VCaP (cell line): ENCODE data around the gene ATG2B.
"Not testable (repeated sequence)": the region's sequence is repeated elsewhere in the genome, so short reads cannot be mapped to it uniquely, and the experiment has no call there.

Experiments used
- H3K27ac ChIP-seq: fragments of 450-650 bp; 2 replicates; pipeline ENCODE4 v1.5.1; 2017
- TF ChIP-seq, protein P1 (sequence below): fragments of 450-650 bp; conservative IDR thresholded peaks from 2 replicates; pipeline ENCODE4 v1.5.1; 2017; ENCODE audit warnings: mild to moderate bottlenecking, moderate library complexity

ATG2B gene

DNA sequence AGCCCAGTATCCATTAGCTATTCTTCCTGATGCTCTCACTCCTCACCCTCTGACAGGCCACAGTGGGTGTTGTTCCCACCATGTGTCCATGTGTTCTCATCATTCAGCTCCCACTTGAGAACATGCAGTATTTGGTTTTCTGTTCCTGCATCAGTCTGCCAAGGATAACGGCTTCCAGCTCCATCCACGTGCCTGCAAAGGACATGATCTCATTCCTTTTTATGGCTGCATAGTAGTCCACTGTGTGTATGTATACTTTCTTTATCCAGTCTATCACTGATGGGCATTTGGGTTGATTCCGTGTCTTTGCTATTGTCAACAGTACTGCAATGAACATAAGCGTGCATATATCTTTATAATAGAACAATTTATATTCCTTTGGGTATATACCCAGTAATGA, 8.9 kb downstream of the ATG2B start:
- no peak overlapping the region for H3K27ac ChIP-seq
- TF ChIP-seq, protein P1, sequence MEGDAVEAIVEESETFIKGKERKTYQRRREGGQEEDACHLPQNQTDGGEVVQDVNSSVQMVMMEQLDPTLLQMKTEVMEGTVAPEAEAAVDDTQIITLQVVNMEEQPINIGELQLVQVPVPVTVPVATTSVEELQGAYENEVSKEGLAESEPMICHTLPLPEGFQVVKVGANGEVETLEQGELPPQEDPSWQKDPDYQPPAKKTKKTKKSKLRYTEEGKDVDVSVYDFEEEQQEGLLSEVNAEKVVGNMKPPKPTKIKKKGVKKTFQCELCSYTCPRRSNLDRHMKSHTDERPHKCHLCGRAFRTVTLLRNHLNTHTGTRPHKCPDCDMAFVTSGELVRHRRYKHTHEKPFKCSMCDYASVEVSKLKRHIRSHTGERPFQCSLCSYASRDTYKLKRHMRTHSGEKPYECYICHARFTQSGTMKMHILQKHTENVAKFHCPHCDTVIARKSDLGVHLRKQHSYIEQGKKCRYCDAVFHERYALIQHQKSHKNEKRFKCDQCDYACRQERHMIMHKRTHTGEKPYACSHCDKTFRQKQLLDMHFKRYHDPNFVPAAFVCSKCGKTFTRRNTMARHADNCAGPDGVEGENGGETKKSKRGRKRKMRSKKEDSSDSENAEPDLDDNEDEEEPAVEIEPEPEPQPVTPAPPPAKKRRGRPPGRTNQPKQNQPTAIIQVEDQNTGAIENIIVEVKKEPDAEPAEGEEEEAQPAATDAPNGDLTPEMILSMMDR, result no peak

DNA sequence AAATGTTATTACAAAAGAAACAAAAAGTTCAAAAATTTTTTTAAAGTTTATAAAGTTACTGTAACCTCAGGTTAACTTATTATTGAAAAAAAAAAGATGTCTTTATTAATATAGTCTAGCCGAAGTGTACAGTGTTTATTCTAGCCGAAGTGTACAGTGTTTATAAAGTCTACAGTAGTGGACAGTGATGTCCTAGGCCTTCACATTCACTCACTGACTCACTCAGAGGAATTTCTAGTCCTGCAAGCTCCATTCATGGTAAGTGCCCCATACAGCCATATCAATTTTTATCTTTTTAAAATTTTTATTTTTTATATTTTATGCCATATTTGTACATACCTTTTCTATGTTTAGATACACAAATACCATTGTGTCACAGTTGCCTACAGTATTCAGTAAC, 10.4 kb downstream of the ATG2B start:
- H3K27ac ChIP-seq, result no peak overlapping the region
- TF ChIP-seq, protein P1, result no peak

DNA sequence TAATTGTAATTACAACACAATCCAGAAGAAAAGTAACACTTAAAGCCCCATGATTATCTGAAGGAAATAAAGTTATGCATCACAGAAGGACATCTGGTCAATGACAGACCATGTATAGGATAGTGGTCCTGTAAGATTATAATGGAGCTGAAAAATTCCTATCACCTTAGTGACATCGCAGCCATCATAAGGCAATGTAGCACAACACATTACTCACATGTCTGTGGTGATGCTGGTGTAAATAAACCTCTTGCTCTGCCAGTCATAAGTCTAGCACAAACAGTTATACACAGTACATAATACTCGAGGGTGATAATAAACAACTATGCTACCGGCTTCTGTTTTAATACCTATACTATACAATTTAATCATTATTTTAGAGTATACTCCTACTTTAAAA, 11.2 kb downstream of the ATG2B start:
- no peak overlapping the region for H3K27ac ChIP-seq
- TF ChIP-seq, protein P1, result no peak

DNA sequence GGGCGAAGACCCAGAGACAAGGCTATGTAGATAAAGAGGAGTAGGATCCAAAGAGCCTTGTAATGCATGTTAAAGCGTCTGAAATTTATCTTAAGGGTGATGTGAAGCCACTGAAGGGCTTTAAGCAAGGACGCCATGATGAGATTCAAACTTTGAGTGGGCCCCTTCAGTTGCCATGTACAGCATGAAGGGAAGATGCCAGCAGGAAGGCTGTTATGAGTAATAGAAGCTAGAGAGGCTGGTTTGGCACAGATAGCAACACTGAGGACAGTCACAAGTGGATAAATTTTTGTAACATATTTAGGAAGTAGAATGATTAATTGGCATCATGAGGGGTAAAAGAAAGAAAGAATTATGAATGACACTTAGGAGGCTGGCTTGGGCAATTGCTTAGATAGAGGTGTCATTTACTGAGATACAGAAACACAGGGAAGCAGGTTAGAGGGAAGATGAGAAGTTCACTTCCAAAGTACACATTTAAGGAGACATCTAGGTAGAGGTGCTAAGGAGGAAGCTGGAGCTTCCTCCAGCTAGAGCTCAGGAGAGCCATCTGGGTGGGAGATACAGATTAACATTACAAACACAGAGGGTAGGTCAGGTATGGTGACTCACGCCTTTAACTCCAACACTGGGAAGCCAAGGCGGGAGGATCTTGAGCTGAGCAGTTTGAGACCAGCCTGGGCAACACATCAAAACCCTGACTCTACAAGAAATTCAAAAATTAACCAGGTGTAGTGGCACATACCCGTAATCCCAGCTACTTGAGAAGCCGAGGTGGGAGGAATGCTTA, 13.7 kb downstream of the ATG2B start:
- TF ChIP-seq, protein P1, result no peak
- H3K27ac ChIP-seq, result no peak overlapping the region

DNA sequence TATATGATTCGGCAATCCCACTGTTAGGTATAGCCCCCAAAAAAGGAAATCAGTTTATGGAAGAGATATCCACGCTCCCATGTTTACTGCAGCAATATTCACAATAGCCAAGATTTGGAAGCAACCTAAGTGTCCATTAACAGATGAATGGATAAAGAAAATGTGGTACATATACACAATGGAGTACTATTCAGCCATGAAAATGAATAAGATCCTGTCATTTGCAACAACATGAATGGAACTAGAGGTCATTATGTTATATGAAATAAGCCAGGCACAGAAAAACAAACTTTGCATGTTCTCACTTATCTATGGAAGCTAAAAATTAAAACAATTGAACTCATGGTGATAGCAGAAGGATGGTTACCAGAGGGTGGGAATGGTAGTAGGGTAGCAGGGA, 15.2 kb downstream of the ATG2B start:
- not testable (repeated sequence) for H3K27ac ChIP-seq

DNA sequence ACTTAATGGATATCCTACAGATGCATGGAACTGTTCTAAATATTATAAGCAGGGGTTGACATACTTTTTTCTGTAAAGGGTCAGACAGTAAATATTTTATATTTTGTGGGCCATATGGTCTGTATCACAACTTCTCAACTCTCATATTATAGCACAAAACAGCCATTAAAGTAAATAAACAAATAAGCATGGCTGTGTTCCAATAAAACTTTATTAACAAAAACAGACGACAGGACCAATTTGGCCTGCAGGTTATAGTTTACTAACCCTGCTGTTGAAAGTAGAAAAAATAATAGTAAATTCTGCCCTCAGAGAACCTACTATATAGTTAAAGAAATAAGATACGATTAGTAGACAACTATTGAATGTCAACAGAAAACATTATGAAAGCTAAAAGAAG, 17.5 kb downstream of the ATG2B start:
- TF ChIP-seq, protein P1, result no peak
- no peak overlapping the region for H3K27ac ChIP-seq

DNA sequence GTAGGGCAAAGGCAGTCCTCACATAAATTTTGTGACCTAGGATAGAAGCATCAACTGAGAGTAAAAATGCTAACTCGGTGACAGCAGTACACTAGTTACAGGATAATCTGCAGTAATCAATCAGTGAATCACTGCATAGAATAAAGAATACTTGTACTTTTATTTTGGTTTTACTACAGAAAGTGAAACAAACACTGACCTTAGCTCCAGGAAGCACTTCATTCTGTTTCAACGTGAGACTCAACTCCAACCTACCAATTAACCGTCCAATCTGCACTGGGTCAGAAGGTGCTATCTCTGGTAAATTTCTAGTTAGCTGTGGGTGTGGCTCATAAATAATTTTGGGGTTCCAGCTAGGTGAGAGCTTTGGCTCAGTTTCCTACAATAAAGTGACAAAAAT, 21.8 kb downstream of the ATG2B start:
- TF ChIP-seq, protein P1, result no peak
- H3K27ac ChIP-seq, result no peak overlapping the region

DNA sequence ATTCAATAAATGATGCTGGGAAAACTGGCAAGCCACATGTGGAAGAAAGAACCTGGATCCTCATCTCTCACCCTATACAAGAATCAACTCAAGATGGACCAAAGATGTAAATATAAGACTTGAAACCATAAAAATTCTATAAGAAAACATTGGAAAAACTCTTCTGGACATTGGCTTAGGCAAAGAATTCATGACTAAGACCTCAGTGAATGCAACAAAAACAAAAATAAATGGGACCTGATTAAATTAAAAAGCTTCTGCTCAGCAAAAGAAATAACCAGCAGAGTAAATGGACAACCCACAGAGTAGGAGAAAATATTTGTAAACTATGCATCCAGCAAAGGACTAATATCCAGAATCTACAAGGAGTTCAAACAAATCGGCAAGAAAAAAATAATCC, 24.6 kb downstream of the ATG2B start:
- TF ChIP-seq, protein P1, result no peak
- no peak overlapping the region for H3K27ac ChIP-seq
